Dendritic cell treated with granulocyte-macrophage colony-stimulating factor and Interleukin-4, amounts not matched to agents 40 ng/mL and 50 ng/mL, for 4 days (primary cell): ENCODE measurements around the gene TMEM184B.
"Not testable (repeated sequence)": the region's sequence is repeated elsewhere in the genome, so short reads cannot be mapped to it uniquely, and the experiment has no call there.

ENCODE experiments used
- H3K27ac Mint-ChIP-seq: one replicate; pipeline ENCODE4 v1.8.0; 2022; ENCODE audit warnings: mild to moderate bottlenecking, mixed read lengths
- H3K27me3 Mint-ChIP-seq: one replicate; pipeline ENCODE4 v1.8.0; 2022; ENCODE audit warnings: mild to moderate bottlenecking, mixed read lengths
- H3K36me3 Mint-ChIP-seq: one replicate; pipeline ENCODE4 v1.8.0; 2022; ENCODE audit warnings: low read depth, mixed read lengths
- H3K4me1 Mint-ChIP-seq: one replicate; pipeline ENCODE4 v1.8.0; 2022; ENCODE audit warnings: low read depth, mixed read lengths
- H3K4me3 Mint-ChIP-seq: one replicate; pipeline ENCODE4 v1.8.0; 2022; ENCODE audit warnings: mild to moderate bottlenecking, moderate library complexity, mixed read lengths
- H3K9me3 Mint-ChIP-seq: one replicate; pipeline ENCODE4 v1.8.0; 2022; ENCODE audit warnings: mixed read lengths
- intact Hi-C: fragments of 100-400 bp; cut with micrococcal nuclease; formaldehyde crosslinking; loops from one replicate; pipeline ENCODE4 v1.15.0; 2022

Gene TMEM184B

DNA sequence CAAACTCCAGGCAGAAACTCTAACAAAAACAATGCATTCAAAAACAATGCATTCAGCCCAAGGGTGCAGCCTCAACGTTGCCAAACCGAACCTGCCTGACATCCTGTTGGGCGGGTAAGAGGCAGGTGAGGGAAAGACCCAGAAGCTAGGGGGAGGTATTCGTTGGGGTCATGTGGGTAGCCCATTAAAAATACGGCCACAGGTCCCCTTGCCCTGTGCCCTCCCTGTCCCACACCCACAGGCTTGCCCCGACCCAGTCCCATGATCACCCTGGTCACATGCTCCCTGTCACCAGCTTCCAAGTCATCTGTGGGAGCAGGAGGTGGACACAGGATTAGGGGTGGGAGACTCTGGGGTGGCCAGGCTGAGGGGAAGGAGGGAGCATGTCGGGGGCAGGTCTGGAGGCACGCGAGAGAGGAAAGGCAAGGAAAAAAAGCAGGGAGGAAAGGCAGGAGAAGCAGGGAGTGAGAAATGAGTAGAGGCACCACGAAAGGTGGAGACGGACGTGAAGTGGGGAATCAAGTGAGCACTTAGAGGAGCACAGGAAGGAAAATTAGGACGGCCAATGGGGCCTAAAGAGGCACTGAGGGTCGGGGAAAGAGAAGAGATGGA is 91.9 kb downstream of the TMEM184B start:
- intact Hi-C loops = loop anchor here (1.0 kb wide), 2 partner anchors 21 to 34 kb away; no protein-coding TSS in a partner anchor
- peaks cover 8% of the 10 kb centered on the region for H3K36me3 Mint-ChIP-seq
- H3K9me3 Mint-ChIP-seq = no peaks in the 10 kb centered on the region
- H3K27me3 Mint-ChIP-seq = peaks cover 8% of the 10 kb centered on the region
- H3K4me3 Mint-ChIP-seq = peak overlapping the region; percentile 84
- H3K4me1 Mint-ChIP-seq = peaks cover 50% of the 10 kb centered on the region
- H3K27ac Mint-ChIP-seq = peak overlapping the region; percentile 99

GRCh38 chr22:38178605-38178937 is 94.2 kb downstream of the TMEM184B start:
- H3K36me3 Mint-ChIP-seq, H3K9me3 Mint-ChIP-seq, H3K4me3 Mint-ChIP-seq, intact Hi-C loops: not testable (repeated sequence)
- Mint-ChIP-seq H3K27me3 (peaks cover 25% of the 10 kb centered on the region), H3K27ac (peak overlapping the region; percentile 99), H3K4me1 (peaks cover 61% of the 10 kb centered on the region)

DNA sequence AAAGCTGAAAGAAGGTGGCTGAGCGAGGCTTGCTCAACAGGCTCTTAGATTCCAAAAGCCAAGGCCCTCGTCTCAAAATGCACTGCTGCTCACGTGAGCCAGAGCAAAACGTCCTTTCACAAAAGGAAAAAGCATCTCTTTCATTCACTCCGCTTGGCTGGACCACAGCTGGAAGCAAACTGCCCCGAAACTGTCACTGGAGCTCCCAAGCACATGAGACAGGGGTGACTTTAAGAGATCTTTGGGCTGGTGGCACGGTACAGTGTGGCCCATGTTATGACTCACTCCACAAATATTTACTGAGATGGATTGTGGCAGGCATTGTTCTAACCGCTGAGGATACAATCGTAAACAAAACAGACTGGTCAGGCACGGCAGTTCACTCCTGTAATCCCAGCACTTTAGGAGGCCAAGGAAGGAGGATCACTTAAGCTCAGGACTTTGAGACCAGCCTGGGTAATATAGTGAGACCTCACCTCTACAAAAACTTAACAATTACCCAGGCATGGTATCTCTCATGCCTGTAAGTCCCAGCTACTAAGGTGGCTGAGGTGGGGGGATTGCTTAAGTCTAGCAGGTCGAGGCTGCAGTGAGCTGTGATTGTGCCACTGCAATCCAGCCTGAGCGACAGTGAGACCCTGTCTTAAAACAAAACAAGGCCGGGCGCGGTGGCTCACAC is 94.7 kb downstream of the TMEM184B start:
- no peak overlapping the region for H3K4me3 Mint-ChIP-seq

DNA sequence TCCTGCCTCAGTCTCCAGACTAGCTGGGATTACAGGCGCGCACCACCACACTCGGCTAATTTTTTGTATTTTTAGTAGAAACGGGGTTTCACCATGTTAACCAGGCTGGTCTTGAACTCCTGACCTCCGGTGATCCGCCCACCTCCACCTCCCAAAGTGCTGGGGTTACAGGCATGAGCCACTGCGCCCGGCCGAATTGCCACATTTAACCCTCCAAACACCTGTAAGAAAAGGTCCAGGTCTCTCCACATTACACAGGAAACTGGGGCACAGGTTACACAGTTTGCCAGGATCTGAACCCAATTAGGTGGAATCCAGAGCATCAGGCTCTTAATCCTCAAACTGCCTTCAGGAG is 95.3 kb downstream of the TMEM184B start:
- Mint-ChIP-seq H3K27ac (peak overlapping the region; percentile 74), H3K4me1 (peaks cover 69% of the 10 kb centered on the region), H3K27me3 (peaks cover 36% of the 10 kb centered on the region)
- intact Hi-C loops, H3K4me3 Mint-ChIP-seq, H3K9me3 Mint-ChIP-seq, H3K36me3 Mint-ChIP-seq: not testable (repeated sequence)

More for the DNA sequence above, 94.7 kb downstream of the TMEM184B start:
- intact Hi-C loops = no loop called here
- no peaks in the 10 kb centered on the region for H3K9me3 Mint-ChIP-seq
- peaks cover 31% of the 10 kb centered on the region for H3K27me3 Mint-ChIP-seq
- H3K27ac Mint-ChIP-seq = peak overlapping the region; percentile 99
- peaks cover 64% of the 10 kb centered on the region for H3K4me1 Mint-ChIP-seq
- peaks cover 8% of the 10 kb centered on the region for H3K36me3 Mint-ChIP-seq

DNA sequence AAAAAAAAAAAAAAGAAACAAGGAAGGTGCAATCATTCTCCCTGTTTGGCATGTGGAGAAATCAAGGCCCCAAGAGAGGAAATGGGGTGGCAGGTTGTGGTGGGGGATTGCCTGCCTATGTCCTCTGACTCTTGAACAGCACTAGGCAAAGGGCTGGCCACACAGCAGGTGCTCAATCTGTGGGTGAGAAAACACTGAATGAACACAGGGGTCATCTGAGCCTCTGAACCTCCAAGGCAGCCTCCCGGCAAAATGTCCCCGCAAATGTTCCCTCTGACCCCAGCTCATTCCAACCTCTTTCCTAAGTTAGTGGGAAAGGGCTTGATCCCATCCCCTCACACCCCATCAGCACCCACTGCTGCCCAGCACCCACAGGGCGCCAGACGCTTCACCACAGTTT is 95.8 kb downstream of the TMEM184B start:
- Mint-ChIP-seq H3K4me1 (peaks cover 69% of the 10 kb centered on the region), H3K27me3 (peaks cover 40% of the 10 kb centered on the region), H3K36me3 (peaks cover 8% of the 10 kb centered on the region), H3K4me3 (no peak overlapping the region), H3K27ac (peak overlapping the region; percentile 74), H3K9me3 (no peaks in the 10 kb centered on the region)
- intact Hi-C loops = no loop called here

DNA sequence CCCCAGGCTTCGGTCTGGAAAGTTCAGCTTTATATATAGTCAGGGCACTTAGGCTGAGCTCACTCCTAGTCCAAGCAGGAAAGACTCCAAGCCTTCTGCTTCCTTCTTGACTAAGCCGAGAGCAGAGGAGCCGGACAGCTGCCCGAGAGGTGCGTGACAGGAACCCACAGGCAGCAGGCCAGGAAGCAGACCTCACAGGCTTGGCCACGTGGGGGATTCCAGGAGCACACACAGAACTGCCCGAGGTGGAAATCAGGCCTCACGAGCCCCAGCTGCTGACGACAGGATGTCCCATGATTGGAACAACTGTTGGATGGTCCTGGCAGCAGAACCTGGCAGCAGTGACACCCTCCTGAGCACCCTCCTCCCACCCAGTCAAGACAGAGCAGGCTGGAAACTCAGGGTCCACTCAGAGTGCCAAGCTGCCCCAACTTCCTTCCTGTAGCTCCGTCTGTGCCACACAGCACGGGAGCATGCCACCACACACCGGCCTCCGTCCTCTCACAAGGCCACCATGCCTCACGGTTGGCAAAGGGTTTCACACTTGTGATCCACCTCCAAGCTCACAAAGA is 96.6 kb downstream of the TMEM184B start:
- H3K27me3 Mint-ChIP-seq = peaks cover 42% of the 10 kb centered on the region
- peak overlapping the region; percentile 74 for H3K27ac Mint-ChIP-seq
- intact Hi-C loops = no loop called here
- H3K4me3 Mint-ChIP-seq = no peak overlapping the region
- H3K4me1 Mint-ChIP-seq = peaks cover 61% of the 10 kb centered on the region
- no peaks in the 10 kb centered on the region for H3K9me3 Mint-ChIP-seq
- peaks cover 5% of the 10 kb centered on the region for H3K36me3 Mint-ChIP-seq

GRCh38 chr22:38175206-38176118 is 97.3 kb downstream of the TMEM184B start:
- Mint-ChIP-seq H3K4me1 (peaks cover 53% of the 10 kb centered on the region), H3K4me3 (no peak overlapping the region), H3K9me3 (no peaks in the 10 kb centered on the region), H3K36me3 (no peaks in the 10 kb centered on the region), H3K27me3 (peaks cover 46% of the 10 kb centered on the region), H3K27ac (peak overlapping the region; percentile 74)
- intact Hi-C loops = no loop called here

GRCh38 chr22:38174626-38175025 is 98.2 kb downstream of the TMEM184B start:
- H3K9me3 Mint-ChIP-seq = no peaks in the 10 kb centered on the region
- peaks cover 45% of the 10 kb centered on the region for H3K4me1 Mint-ChIP-seq
- no peak overlapping the region for H3K4me3 Mint-ChIP-seq
- H3K27me3 Mint-ChIP-seq = peaks cover 49% of the 10 kb centered on the region
- H3K27ac Mint-ChIP-seq = no peak overlapping the region
- no peaks in the 10 kb centered on the region for H3K36me3 Mint-ChIP-seq
- intact Hi-C loops = no loop called here

- Mint-ChIP-seq H3K9me3 (no peaks in the 10 kb centered on the region), H3K4me3 (no peak overlapping the region), H3K36me3 (no peaks in the 10 kb centered on the region), H3K4me1 (peaks cover 35% of the 10 kb centered on the region), H3K27ac (no peak overlapping the region), H3K27me3 (peaks cover 57% of the 10 kb centered on the region)
- intact Hi-C loops = no loop called here
Measured at GRCh38 chr22:38173641-38173906, 99.2 kb downstream of the TMEM184B start.

DNA sequence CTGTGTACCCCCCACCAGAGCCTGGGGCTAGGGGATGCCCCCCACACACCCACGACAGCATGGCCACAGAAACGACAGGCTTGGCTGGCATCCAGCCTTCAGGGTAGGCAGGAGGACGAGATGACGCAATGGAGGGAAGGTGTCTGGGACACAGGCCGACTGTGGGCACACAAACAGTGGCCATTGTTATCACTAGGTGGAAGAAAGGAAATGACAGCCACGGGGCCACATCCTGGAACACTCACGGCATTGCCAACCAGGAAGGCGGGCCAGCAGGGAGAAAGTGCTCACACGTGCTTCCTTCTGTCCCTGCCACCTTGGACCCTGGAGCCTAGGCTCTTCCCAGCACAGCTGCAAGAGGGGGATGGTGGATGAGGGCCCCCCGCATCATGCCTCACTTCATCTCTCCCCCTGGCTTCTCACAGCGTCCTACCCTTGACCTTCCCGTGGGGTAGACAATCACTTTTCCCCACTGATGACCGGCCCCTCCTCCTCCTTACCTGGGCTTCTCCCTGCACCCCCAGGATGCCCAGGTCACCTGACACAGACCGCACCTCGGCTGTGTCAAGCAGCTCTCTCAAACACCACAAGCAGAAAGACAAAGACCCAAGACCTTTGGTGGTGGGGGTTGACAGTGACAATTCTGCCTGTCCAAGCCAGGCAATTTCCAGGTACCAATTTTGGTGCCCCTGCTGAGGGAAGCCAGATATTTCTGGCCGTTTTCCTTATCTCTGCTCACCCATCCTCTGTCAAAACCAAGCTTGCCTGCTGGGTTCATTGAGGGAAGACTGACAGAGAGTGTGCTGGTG is 99.8 kb downstream of the TMEM184B start:
- Mint-ChIP-seq H3K27ac (no peak overlapping the region), H3K4me3 (no peak overlapping the region), H3K4me1 (peaks cover 35% of the 10 kb centered on the region), H3K9me3 (no peaks in the 10 kb centered on the region), H3K27me3 (peaks cover 61% of the 10 kb centered on the region), H3K36me3 (no peaks in the 10 kb centered on the region)
- intact Hi-C loops = no loop called here

DNA sequence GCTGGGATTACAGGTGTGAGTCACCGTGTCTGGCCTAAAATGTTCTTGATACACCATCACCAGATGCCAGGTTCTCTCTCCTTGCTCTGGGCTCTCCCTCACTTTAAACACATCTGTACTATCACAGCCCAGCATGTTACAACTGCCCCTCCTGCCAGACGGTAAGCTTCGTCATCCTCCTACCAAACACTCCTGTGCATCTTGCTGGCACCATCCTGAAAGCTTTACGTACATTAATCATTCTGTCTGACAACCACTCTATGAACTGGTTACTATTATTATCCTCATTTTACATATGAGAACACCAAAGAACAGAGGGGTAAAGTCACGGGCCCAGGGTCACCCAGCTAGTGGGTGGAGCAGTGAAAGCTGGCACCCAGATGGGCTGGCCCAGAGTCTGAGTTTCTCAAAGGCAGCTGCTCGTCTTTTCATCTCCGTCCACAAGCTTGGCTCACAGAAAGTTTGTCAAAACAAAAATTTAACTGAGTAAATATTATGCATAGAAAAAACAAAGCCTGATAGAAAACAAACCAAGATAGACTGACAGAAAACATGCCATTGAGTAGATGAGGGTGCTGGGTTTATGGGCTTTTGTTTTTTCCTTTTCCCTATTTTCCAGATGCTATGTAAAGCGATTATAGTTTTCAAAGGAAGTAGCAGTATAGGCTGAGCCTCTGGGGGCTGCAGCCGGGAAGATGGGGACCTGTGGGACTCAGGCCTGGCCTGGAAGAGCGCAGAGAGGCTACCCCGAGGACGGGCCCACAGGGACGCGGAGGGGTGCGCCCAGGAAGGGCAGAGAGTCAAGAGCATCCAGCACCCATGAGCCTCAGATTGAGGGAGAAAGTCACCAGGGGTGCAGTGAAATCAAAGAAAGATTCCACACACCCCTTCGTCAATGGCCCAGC is 100.6 kb downstream of the TMEM184B start:
- peaks cover 66% of the 10 kb centered on the region for H3K27me3 Mint-ChIP-seq
- H3K36me3 Mint-ChIP-seq = no peaks in the 10 kb centered on the region
- intact Hi-C loops = no loop called here
- H3K4me3 Mint-ChIP-seq = no peak overlapping the region
- H3K4me1 Mint-ChIP-seq = peaks cover 32% of the 10 kb centered on the region
- no peaks in the 10 kb centered on the region for H3K9me3 Mint-ChIP-seq
- no peak overlapping the region for H3K27ac Mint-ChIP-seq

- Mint-ChIP-seq H3K4me3 (no peak overlapping the region), H3K4me1 (peaks cover 16% of the 10 kb centered on the region), H3K36me3 (no peaks in the 10 kb centered on the region), H3K27ac (no peak overlapping the region), H3K27me3 (peaks cover 62% of the 10 kb centered on the region), H3K9me3 (no peaks in the 10 kb centered on the region)
- intact Hi-C loops = no loop called here
Measured at GRCh38 chr22:38170469-38170868, 102.3 kb downstream of the TMEM184B start.
